ENCODE measurements around the gene BCL2A1.

BCL2A1 gene

GRCh38 chr15:79972863-79973262 lies 1.9 kb upstream of the BCL2A1 start:
- Mint-ChIP-seq H3K9me3 (peaks cover 4% of the 10 kb centered on the region), H3K4me1 (peaks cover 3% of the 10 kb centered on the region), H3K27me3 (ENCODE audit: low read depth, poor library complexity) (peaks cover 14% of the 10 kb centered on the region), H3K27ac (no peak overlapping the region), H3K36me3 (ENCODE audit: low read depth) (no peaks in the 10 kb centered on the region), H3K4me3 (no peak overlapping the region)
- DNase-seq, result no peak
- TF ChIP-seq, protein P1, sequence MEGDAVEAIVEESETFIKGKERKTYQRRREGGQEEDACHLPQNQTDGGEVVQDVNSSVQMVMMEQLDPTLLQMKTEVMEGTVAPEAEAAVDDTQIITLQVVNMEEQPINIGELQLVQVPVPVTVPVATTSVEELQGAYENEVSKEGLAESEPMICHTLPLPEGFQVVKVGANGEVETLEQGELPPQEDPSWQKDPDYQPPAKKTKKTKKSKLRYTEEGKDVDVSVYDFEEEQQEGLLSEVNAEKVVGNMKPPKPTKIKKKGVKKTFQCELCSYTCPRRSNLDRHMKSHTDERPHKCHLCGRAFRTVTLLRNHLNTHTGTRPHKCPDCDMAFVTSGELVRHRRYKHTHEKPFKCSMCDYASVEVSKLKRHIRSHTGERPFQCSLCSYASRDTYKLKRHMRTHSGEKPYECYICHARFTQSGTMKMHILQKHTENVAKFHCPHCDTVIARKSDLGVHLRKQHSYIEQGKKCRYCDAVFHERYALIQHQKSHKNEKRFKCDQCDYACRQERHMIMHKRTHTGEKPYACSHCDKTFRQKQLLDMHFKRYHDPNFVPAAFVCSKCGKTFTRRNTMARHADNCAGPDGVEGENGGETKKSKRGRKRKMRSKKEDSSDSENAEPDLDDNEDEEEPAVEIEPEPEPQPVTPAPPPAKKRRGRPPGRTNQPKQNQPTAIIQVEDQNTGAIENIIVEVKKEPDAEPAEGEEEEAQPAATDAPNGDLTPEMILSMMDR (IDR thresholded peaks at IDR 0.05), result no peak

DNA sequence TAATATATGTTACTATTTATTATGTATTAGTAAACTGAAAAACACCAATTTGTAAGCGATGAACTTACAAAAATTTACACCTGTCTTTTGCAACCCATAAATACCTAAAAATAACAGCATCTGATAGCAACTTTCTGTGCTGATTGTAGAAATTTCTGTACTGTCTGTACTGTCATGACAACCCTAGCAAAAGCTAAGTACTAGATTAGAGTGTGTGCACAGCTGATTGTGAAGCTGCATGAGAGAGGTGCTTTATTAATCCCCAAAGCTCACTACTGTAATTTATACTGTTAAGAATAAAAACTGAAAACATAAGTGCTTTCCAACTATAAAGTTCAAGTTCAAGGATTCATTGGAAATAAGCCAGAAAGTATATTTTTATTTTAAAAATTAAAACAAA lies 815 bp downstream of the BCL2A1 start:
- H3K4me1 Mint-ChIP-seq, result no peaks in the 10 kb centered on the region
- no peak overlapping the region for H3K27ac Mint-ChIP-seq
- H3K4me3 Mint-ChIP-seq, result no peak overlapping the region
- TF ChIP-seq, protein P1 (IDR thresholded peaks at IDR 0.05), result no peak
- no peaks in the 10 kb centered on the region for H3K36me3 Mint-ChIP-seq (ENCODE audit: low read depth)
- H3K9me3 Mint-ChIP-seq, result peaks cover 4% of the 10 kb centered on the region
- DNase-seq, result no peak
- peaks cover 11% of the 10 kb centered on the region for H3K27me3 Mint-ChIP-seq (ENCODE audit: low read depth, poor library complexity)

DNA sequence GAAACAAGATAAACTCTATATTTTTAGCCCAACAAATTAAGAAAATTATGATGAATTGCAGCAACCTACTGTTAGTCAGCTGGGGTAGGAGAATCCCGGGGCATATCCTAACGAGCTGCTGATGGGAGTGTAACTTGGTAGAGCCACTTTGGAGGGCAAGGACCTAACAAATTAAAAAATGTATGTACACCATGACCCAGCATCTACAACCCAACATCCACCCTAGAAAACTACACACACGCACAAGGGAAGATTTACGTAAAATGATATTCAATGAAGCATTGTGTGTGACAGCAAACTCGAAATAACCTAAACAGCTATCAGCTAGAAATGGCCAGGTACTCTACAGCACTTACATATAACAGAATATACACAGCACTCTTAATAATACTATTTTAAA lies 1.9 kb downstream of the BCL2A1 start:
- H3K9me3 Mint-ChIP-seq, result peaks cover 4% of the 10 kb centered on the region
- no peak overlapping the region for H3K27ac Mint-ChIP-seq
- H3K36me3 Mint-ChIP-seq (ENCODE audit: low read depth), result no peaks in the 10 kb centered on the region
- H3K4me1 Mint-ChIP-seq, result no peaks in the 10 kb centered on the region
- DNase-seq, result no peak
- no peak overlapping the region for H3K4me3 Mint-ChIP-seq
- TF ChIP-seq, protein P1 (IDR thresholded peaks at IDR 0.05), result no peak
- H3K27me3 Mint-ChIP-seq (ENCODE audit: low read depth, poor library complexity), result peaks cover 11% of the 10 kb centered on the region

DNA sequence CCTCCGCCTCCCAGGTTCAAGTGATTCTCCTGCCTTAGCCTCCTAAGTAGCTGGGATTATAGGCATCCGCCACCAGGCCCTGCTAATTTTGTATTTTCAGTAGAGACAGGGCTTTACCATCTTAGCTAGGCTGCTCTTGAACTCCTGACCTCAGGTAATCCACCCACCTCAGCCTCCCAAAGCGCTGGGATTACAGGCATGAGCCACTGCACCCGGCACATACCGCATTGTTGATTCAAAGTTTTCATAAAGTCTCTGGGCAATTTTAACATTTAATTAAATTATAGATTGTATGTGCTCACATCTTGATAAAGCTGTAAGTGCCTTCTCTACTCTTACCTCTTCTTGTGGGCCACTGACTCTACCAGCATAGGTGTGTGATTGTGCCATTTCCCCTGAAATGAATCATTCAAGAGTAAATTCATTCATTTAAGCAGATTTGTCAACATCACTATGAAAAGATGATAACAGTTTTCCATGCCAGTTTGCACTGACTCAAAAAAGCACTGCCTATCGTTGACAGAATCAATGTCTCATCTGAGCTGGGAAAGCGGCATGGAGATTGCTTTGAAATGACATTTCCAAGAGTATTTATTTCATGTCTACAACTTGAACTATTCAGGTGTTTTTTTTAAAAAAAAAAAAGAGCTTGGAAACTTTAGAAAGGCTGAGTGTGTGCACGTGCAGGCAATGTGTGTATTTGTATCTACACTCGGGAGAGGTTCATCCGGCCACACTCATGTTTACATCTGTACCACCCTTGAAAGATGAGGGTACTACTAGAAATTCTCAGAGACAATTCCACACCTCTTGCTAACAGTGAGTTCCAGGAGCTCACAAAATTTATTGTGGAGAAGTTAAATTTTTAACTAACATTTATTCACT lies 3.5 kb downstream of the BCL2A1 start:
- Mint-ChIP-seq H3K27ac (no peak overlapping the region), H3K9me3 (peaks cover 4% of the 10 kb centered on the region), H3K4me3 (no peak overlapping the region), H3K27me3 (ENCODE audit: low read depth, poor library complexity) (peaks cover 11% of the 10 kb centered on the region), H3K36me3 (ENCODE audit: low read depth) (no peaks in the 10 kb centered on the region), H3K4me1 (no peaks in the 10 kb centered on the region)
- no peak for DNase-seq
- TF ChIP-seq, protein P1 (IDR thresholded peaks at IDR 0.05), result no peak

DNA sequence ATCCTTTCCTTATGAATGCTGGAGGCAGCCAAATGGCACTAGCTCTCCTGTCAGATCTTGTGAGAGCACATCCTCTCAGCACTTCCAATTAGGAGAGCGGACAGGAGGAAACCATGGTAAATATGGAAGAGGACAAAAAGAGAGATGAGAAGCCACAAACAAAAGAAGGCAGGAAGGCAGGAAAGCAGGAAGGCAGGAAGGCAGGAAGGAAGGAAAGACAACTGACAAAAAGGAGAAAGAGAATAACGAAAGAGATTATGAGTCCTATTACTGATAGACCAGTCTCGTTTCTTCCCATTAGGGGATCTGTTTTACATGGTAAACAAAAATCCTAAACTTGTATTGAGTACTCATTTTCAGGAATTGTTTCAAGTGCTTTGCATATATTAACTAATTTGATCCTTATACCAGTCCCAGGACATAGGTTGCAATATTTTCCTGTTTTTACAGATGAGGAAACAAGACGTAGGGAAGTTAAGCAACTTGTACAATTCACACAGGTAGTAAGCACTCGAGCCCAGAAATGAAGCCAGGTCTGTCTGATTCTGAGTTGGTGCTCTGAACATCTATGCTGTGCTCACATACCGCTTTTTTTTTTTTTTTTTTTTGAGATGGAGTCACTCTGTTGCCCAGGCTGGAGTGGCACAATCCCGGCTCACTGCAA lies 4.2 kb downstream of the BCL2A1 start:
- H3K27ac Mint-ChIP-seq, result no peak overlapping the region
- TF ChIP-seq, protein P1 (IDR thresholded peaks at IDR 0.05), result no peak
- H3K4me1 Mint-ChIP-seq, result no peaks in the 10 kb centered on the region
- H3K9me3 Mint-ChIP-seq, result peaks cover 4% of the 10 kb centered on the region
- H3K27me3 Mint-ChIP-seq (ENCODE audit: low read depth, poor library complexity), result peaks cover 5% of the 10 kb centered on the region
- DNase-seq, result no peak
- H3K36me3 Mint-ChIP-seq (ENCODE audit: low read depth), result no peaks in the 10 kb centered on the region
- H3K4me3 Mint-ChIP-seq, result no peak overlapping the region
